ENCODE data around the gene PPP2R5D. TPM values are rescaled to one million over a fixed set of nuclear protein-coding genes. Genes with fewer than 3 reads are reported as not detected.

Gene PPP2R5D
- total and polyA plus RNA-seq, 2 of the 8 experiments (the other 6 are each of a cell fraction or from before 2014, with no cell fraction given) = 52.1 to 55.7 TPM

GRCh38 chr6:42969934-42970333, 14.4 kb upstream of the PPP2R5D start:
- H4K91ac ChIP-seq (replicated peaks; ENCODE audit: insufficient read length, low read length) = no peak overlapping the region
- H4K5ac ChIP-seq (ENCODE audit: insufficient read length, low read depth, low read length) = no peak overlapping the region
- H2BK120ac ChIP-seq (replicated peaks; ENCODE audit: low read depth, low read length) = no peak overlapping the region
- H3K79me1 ChIP-seq (ENCODE audit: low read depth, low read length) = no peaks in the 10 kb centered on the region; the same call in none of the 2 replicates
- no peak overlapping the region for H3K23ac ChIP-seq (ENCODE audit: insufficient read length)
- 93% methylated on average over 4 of the region's 4 CpGs; no CpG with 5 or more reads in 1 of the 2 experiments for WGBS, 2 experiments (ENCODE audit: extremely low coverage in 1 of 2, insufficient coverage in 1 of 2, insufficient read length in 1 of 2, insufficient replicate concordance in 2 of 2, low coverage in 1 of 2, low lambda C conversion rate in 2 of 2, missing lambda C conversion rate in 1 of 2)
- no peak overlapping the region for H3K4me2 ChIP-seq (ENCODE audit: insufficient read depth in 1 of 2, low read depth in 2 of 2, low read length in 2 of 2)
- no peak overlapping the region for H3K18ac ChIP-seq (ENCODE audit: extremely low read depth, low read length)
- H2BK15ac ChIP-seq (ENCODE audit: low read length) = no peak overlapping the region
- H3K23me2 ChIP-seq (ENCODE audit: low read depth, low read length) = no peaks in the 10 kb centered on the region
- no peak overlapping the region for H4K8ac ChIP-seq (ENCODE audit: extremely low read depth, insufficient read depth, low read length)
- ChIA-PET POLR2A (ENCODE audit: partially characterized antibody) (interaction anchor here (1.0 to 5.9 kb wide), 5 partner anchors 8 to 58 kb away, joined by 3 to 29 read pairs (median 3); partner anchors contain the start of genes PEX6 and PPP2R5D), CTCF (ENCODE audit: partially characterized antibody) (interaction anchor here (1.2 to 4.2 kb wide), 4 partner anchors 12 to 44 kb away, joined by 3 to 11 read pairs (median 6); partner anchors contain the start of genes KLHDC3 and MEA1)
- no peaks in the 10 kb centered on the region for H3K79me2 ChIP-seq (ENCODE audit: control insufficient read depth in 1 of 2, insufficient read depth in 2 of 2, low read length in 2 of 2)
- no peaks in the 10 kb centered on the region for H3K9me3 ChIP-seq (ENCODE audit: insufficient read depth in 2 of 2, low read depth in 1 of 2, low read length in 1 of 2)
- no peaks in the 10 kb centered on the region for H3K27me3 ChIP-seq (replicated peaks in 1 of 4; ENCODE audit: control insufficient read depth in 3 of 4, extremely low read depth in 1 of 4, insufficient read depth in 3 of 4, low read length in 3 of 4)
- H3K4ac ChIP-seq (replicated peaks; ENCODE audit: insufficient read length, low read depth, low read length) = no peak overlapping the region
- FAIRE-seq = no peak
- H3K27ac ChIP-seq (ENCODE audit: low read depth, low read length) = no peak overlapping the region
- no peaks in the 10 kb centered on the region; a peak in 1 of 8 replicates for H3K36me3 ChIP-seq (ENCODE audit: control insufficient read depth in 2 of 4, insufficient read depth in 4 of 4, low read length in 3 of 4)
- no peak overlapping the region for H3K14ac ChIP-seq (ENCODE audit: insufficient read length)
- no peak for TF ChIP-seq EP300 (IDR thresholded peaks at IDR 0.05; ENCODE audit: borderline replicate concordance in 1 of 2, low read depth in 2 of 2, low read length in 2 of 2)
- no peak for TF ChIP-seq E2F6 (IDR thresholded peaks at IDR 0.05)
- no peak for TF ChIP-seq CHD2 (IDR thresholded peaks at IDR 0.05; ENCODE audit: low read length)
- no peak for TF ChIP-seq RFX5 (IDR thresholded peaks at IDR 0.05; ENCODE audit: borderline replicate concordance, low read depth, low read length)
- no peak for TF ChIP-seq RAD21 (IDR thresholded peaks at IDR 0.05 in 1 of 2, conservative IDR thresholded peaks at IDR 0.05 in 1 of 2; ENCODE audit: low read depth in 2 of 2, low read length in 2 of 2)
- TF ChIP-seq RBBP5 (IDR thresholded peaks at IDR 0.05; ENCODE audit: borderline replicate concordance, low read depth, low read length) = no peak
- no peak for TF ChIP-seq TEAD4 (IDR thresholded peaks at IDR 0.05; ENCODE audit: low read depth, low read length)
- no peak overlapping the region for H3K9ac ChIP-seq (replicated peaks in 1 of 4; ENCODE audit: extremely low read depth in 1 of 4, low read depth in 3 of 4, low read length in 3 of 4)
- no peak overlapping the region for H2AK5ac ChIP-seq (ENCODE audit: low read depth, low read length)
- no peak overlapping the region for H3K56ac ChIP-seq (replicated peaks; ENCODE audit: insufficient read length, low read depth, low read length)
- H2BK5ac ChIP-seq (ENCODE audit: low read depth, low read length) = no peak overlapping the region
- H2BK20ac ChIP-seq (ENCODE audit: low read length) = no peak overlapping the region
- H4K20me1 ChIP-seq (replicated peaks in 1 of 2; ENCODE audit: control insufficient read depth in 1 of 2, insufficient read depth in 2 of 2, low read length in 2 of 2) = peaks cover 0 to 2% of the 10 kb centered on the region in 2 experiments
- peaks cover 0 to 3% (median 0%) of the 10 kb centered on the region in 4 experiments; a peak in 2 of 7 replicates for H3K4me1 ChIP-seq (replicated peaks in 1 of 4; ENCODE audit: control insufficient read depth in 3 of 4, insufficient read depth in 4 of 4, low read length in 3 of 4)
- H2BK12ac ChIP-seq (ENCODE audit: low read depth, low read length) = no peak overlapping the region
- DNase-seq (ENCODE audit: low read depth in 1 of 2, low spot score in 2 of 2) = no peak
- H2AFZ ChIP-seq (ENCODE audit: low read length) = no peak overlapping the region
- H3K4me3 ChIP-seq (ENCODE audit: extremely low read depth in 1 of 4, insufficient read depth in 2 of 4, low read depth in 3 of 4, low read length in 4 of 4) = no peak overlapping the region

All from H1 (cell line).